GM19043 (cell line): ENCODE measurements around the gene KCNQ1.
"Not testable (repeated sequence)": the region's sequence is repeated elsewhere in the genome, so short reads cannot be mapped to it uniquely, and the experiment has no call there.

Experiments
- ATAC-seq: cut with Tn5 transposase; IDR thresholded peaks from one replicate; pipeline ENCODE4 v1.9.1; 2021; ENCODE audit warnings: low read depth; ENCODE audit not compliant: unreplicated experiment

The KCNQ1 gene

GRCh38 chr11:2472428-2473186, 27.8 kb downstream of the KCNQ1 start:
- ATAC-seq = no peak

- ATAC-seq = no peak
Observed at GRCh38 chr11:2473361-2474058, 28.7 kb downstream of the KCNQ1 start.

- ATAC-seq = no peak
Observed at GRCh38 chr11:2474059-2474901, 29.5 kb downstream of the KCNQ1 start.

GRCh38 chr11:2475136-2475918, 30.5 kb downstream of the KCNQ1 start:
- no peak for ATAC-seq

- ATAC-seq = no peak
Observed at GRCh38 chr11:2477254-2477653, 32.4 kb downstream of the KCNQ1 start.

- no peak for ATAC-seq
Observed at GRCh38 chr11:2477936-2478335, 33.1 kb downstream of the KCNQ1 start.

GRCh38 chr11:2480067-2480873, 35.5 kb downstream of the KCNQ1 start:
- ATAC-seq = not testable (repeated sequence)

- no peak for ATAC-seq
Observed at GRCh38 chr11:2480874-2481220, 36.0 kb downstream of the KCNQ1 start.

GRCh38 chr11:2481253-2481652, 36.4 kb downstream of the KCNQ1 start:
- no peak for ATAC-seq

GRCh38 chr11:2482204-2482603, 37.4 kb downstream of the KCNQ1 start:
- no peak for ATAC-seq

GRCh38 chr11:2482745-2483144, 37.9 kb downstream of the KCNQ1 start:
- no peak for ATAC-seq

- no peak for ATAC-seq
Observed at GRCh38 chr11:2483426-2483825, 38.6 kb downstream of the KCNQ1 start.

GRCh38 chr11:2484576-2485125, 39.8 kb downstream of the KCNQ1 start:
- ATAC-seq = no peak

GRCh38 chr11:2488004-2488403, 43.2 kb downstream of the KCNQ1 start:
- ATAC-seq = no peak

- no peak for ATAC-seq
Observed at GRCh38 chr11:2489083-2489482, 44.3 kb downstream of the KCNQ1 start.

GRCh38 chr11:2497951-2498350, 53.1 kb downstream of the KCNQ1 start:
- not testable (repeated sequence) for ATAC-seq

GRCh38 chr11:2498750-2499149, 53.9 kb downstream of the KCNQ1 start:
- ATAC-seq = no peak

- ATAC-seq = no peak
Observed at GRCh38 chr11:2507212-2507901, 62.5 kb downstream of the KCNQ1 start.
